Measurements from ENCODE around the gene RHBDF2.

The RHBDF2 gene

DNA sequence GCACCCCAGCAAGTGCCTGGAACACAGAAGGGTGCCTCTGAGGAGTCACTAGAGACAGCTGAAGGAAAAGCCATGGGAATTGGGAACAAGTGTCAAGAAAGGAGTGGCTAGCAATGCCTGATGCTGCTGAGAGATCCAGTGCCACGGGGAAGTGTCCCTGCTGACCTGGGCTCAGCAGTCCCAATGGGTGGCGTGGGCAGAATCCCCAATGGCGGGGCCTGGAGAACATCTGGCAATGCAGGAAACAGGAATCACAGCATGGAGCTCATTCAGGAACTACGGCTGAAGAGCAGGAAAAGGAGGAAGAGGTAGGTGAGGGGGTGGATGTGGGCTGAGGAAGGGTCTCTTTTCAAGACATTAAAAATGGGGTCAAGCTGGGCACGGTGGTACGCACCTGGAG lies 78.4 kb downstream of the RHBDF2 start:
- no peaks in the 10 kb centered on the region for H3K36me3 ChIP-seq (ENCODE audit: control insufficient read depth in 2 of 2, insufficient read depth in 2 of 2, low read length in 2 of 2)
- no peak overlapping the region for H3K9ac ChIP-seq (ENCODE audit: low read depth in 1 of 2, low read length in 2 of 2)
- no peaks in the 10 kb centered on the region for H3K27me3 ChIP-seq (ENCODE audit: control insufficient read depth in 2 of 2, insufficient read depth in 2 of 2, low read length in 2 of 2)
- no peak overlapping the region for H3K4me3 ChIP-seq (ENCODE audit: low read length in 2 of 2)
- H3K4me1 ChIP-seq (ENCODE audit: control insufficient read depth in 2 of 2, insufficient read depth in 2 of 2, low read length in 2 of 2), result peaks cover 11 to 13% of the 10 kb centered on the region in 2 donors
- no peak overlapping the region for H3K27ac ChIP-seq (ENCODE audit: low read depth in 2 of 2, low read length in 2 of 2)
- H3K9me3 ChIP-seq (ENCODE audit: control insufficient read depth in 2 of 2, low read length in 2 of 2), result no peaks in the 10 kb centered on the region

GRCh38 chr17:76422406-76422805 lies 78.8 kb downstream of the RHBDF2 start:
- Histone ChIP-seq H3K9me3 (ENCODE audit: control insufficient read depth in 2 of 2, low read length in 2 of 2) (no peaks in the 10 kb centered on the region), H3K36me3 (ENCODE audit: control insufficient read depth in 2 of 2, insufficient read depth in 2 of 2, low read length in 2 of 2) (no peaks in the 10 kb centered on the region), H3K4me3 (ENCODE audit: low read length in 2 of 2) (no peak overlapping the region), H3K4me1 (ENCODE audit: control insufficient read depth in 2 of 2, insufficient read depth in 2 of 2, low read length in 2 of 2) (peaks cover 7 to 10% of the 10 kb centered on the region in 2 donors), H3K9ac (ENCODE audit: low read depth in 1 of 2, low read length in 2 of 2) (no peak overlapping the region), H3K27ac (ENCODE audit: low read depth in 2 of 2, low read length in 2 of 2) (no peak overlapping the region), H3K27me3 (ENCODE audit: control insufficient read depth in 2 of 2, insufficient read depth in 2 of 2, low read length in 2 of 2) (no peaks in the 10 kb centered on the region)

GRCh38 chr17:76421044-76421407 lies 80.2 kb downstream of the RHBDF2 start:
- Histone ChIP-seq H3K4me3 (ENCODE audit: low read length in 2 of 2) (no peak overlapping the region), H3K4me1 (ENCODE audit: control insufficient read depth in 2 of 2, insufficient read depth in 2 of 2, low read length in 2 of 2) (peaks cover 7 to 9% of the 10 kb centered on the region in 2 donors), H3K36me3 (ENCODE audit: control insufficient read depth in 2 of 2, insufficient read depth in 2 of 2, low read length in 2 of 2) (no peaks in the 10 kb centered on the region), H3K27me3 (ENCODE audit: control insufficient read depth in 2 of 2, insufficient read depth in 2 of 2, low read length in 2 of 2) (no peaks in the 10 kb centered on the region), H3K9me3 (ENCODE audit: control insufficient read depth in 2 of 2, low read length in 2 of 2) (no peaks in the 10 kb centered on the region), H3K27ac (ENCODE audit: low read depth in 2 of 2, low read length in 2 of 2) (no peak overlapping the region), H3K9ac (ENCODE audit: low read depth in 1 of 2, low read length in 2 of 2) (no peak overlapping the region)
